CD4-positive, alpha-beta T cell treated with Interleukin-15 for 4 hours (primary cell): ENCODE data around the gene PICK1.
"Not testable (repeated sequence)": the region's sequence is repeated elsewhere in the genome, so short reads cannot be mapped to it uniquely, and the experiment has no call there.

Experiments
- DNase-seq: peaks from one replicate; pipeline ENCODE4 v3.0.0-alpha.2; 2020; ENCODE audit warnings: low spot score

PICK1 gene

DNA sequence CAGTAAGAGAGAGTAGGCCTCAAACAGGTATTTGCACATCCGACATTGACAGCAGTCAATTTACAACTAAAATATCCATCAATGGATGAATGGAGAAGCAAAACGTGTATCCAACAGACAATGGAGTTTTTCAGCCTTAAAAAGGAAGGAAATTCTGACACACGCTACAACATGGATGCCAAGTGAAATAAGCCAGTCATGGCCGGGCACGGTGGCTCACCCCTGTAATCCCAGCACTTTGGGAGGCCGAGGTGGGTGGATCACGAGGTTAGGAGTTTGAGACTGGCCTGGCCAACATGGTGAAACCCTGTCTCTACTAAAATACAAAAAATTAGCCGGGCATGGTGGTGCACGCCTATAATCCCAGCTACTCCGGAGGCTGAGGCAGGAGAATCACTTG, 60.4 kb downstream of the PICK1 start:
- not testable (repeated sequence) for DNase-seq

DNA sequence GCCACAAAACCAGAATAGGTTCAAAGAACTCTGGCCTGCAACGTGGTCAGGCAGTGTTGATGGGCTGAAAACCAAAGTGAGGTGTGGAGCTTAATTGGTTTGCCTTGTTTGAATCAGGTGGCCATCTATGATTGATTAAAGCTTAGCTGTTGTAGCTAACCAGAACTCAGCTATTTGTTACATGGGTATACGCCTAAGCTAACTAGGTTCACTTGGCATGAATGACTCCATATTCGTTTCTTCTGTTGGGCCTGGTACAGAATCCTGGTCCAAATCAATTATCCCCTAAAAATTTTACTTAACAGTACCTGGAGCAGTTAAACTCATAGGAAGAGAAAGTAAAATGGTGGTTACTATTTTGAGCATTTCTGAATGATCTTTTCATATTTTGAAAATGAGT, 61.0 kb downstream of the PICK1 start:
- no peak for DNase-seq

DNA sequence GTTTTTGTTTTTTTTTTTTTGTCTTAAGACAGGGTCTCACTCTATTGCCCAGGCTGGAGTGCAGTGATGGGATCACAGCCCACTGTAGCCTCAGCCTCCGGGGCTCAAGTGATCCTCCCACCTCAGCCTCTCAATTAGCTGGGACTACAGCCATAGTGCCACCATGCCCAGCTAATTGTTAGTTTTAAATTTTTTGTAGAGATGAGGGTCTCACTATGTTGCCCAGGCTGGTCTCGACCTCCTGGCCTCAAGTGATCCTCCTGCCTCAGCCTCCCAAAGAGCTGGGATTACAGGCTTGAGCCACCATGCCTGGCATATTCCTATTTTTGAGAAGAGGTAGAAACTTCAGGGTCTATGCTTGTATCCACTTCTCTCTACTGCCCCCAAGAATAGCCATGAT, 61.5 kb downstream of the PICK1 start:
- not testable (repeated sequence) for DNase-seq

DNA sequence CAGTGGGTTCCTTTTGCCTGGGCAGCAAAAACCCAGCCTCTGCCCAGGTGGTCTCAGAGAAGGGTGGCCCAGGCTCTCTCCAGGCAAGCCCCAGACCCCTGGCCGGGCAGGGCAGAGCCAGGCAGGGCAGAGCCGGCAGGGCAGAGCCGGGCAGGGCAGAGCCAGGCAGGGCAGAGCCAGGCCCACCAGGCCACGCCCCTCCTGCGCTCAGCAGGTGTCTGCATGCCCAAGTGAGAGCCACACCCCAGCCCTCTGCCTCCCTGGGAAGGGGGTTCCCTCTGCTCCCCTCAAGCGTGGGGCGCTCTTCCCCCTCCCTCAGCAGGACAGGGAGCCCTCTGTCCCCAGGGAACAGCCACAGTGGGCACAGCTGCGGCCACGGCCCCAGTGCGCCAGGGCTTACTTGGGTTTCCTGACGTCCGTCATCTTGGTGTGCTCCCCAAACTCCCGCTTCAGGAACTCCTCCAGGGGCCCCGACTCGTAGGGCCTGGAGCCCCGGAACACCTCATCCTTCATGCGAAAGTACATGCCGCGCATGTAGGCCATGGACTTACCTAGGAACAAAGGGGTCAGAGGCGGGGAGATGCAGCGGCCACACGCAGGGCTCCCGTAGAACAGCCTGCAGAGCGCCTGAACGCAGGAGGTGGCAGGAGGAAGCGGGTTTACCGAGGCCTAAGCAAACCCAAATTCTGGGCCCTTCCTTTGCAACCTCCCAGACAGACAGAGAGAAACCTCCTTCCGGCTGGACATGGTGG, 63.3 kb downstream of the PICK1 start:
- no peak for DNase-seq

DNA sequence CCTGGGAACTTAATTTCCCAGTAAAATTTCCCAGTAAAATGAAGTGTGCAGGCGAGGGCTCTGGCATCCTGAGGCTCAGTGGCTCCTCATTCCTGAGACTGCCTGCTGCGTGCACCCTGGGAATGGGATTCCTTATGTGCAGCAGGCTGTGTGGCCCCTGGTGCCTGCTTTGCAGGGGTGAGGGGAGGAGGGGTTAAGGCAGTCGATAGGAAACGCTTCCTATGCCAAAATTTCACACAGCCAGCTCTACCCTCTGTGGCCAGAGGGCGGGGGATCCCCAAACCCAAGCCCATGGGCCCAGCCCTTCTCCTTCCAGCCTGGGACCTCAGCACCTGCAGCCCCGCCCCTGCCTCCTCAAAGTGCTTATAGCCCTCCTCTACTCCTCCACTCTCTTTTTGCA, 65.4 kb downstream of the PICK1 start:
- no peak for DNase-seq

DNA sequence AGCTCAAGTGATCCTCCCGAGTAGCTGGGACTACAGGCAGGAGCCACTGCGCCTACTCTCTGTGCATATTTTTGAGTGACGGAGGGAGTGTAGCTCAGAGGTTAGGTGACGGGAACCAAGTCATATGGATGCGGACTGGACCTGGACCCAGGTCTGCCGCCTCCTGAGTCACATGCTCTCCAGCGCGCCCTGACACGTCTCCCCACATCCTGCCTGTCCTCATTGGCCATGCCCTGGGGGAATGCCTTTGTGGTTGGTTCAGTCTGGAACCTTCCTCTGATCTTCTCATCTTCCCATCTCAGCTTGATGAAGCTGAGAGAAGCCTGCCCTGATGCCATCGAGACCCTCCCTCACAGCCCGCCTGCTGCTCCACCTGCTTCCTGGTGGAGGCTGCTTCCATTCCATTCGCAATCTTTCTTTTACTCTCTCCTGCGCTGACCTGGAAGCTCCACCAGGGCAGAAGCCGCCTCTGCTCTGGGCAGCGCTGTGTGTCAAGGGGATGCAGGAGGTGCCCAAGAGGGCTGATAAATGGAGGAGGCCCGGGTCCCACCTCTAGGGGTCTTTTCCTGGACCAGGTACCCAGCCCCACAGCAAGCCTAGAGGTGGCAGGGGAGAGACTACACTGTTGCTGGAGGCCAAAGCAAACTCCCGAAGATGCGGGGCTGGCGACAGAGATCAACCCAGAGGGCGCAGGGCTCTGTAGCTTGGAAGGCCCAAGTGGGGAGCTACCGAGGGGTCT, 67.2 kb downstream of the PICK1 start:
- no peak for DNase-seq

DNA sequence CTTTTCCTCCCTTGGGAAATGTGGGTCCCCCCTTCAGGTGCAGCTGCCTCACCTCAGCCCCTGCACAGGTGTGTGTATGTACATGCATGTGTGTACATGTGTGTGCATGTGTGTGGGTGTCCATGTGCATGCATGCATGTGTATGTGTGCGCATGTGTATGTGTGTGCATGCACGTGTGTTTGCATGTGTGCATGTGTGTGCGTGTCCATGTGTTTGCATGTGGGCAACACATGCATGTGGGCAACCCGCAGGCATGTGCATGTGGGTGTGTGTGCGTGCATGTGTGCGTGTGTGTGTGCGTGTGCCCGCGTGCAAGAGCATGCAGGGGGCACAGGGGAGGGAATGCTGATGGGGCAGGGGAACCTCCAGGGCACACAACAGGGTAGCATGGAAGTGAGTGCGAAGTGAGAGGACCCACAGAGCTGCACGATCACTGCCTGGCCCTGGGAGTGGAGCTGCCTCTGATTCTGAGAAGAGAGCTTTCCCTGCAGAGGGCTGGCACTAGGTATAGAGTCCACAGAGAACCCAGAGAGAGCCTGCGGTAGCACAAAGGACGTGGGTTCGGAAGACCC, 67.9 kb downstream of the PICK1 start:
- no peak for DNase-seq
